Breast epithelium (tissue), 3 donors: ENCODE data around the gene SUSD6.

Experiments
- CTCF ChIP-seq, 3 donors: fragments of 450-650 bp; IDR thresholded peaks; one replicate each; pipeline ENCODE4 v1.5.1; 2016 to 2017; ENCODE audit warnings: antibody characterized with exemption in 3 of 3, mild to moderate bottlenecking in 3 of 3, moderate library complexity in 3 of 3
- POLR2A ChIP-seq: fragments of 450-650 bp; IDR thresholded peaks from one replicate; pipeline ENCODE4 v1.6.1; 2016; ENCODE audit warnings: antibody characterized with exemption, mild to moderate bottlenecking, moderate library complexity
- POLR2AphosphoS5 ChIP-seq, 3 donors: sonication (generic); formaldehyde crosslinking; IDR thresholded peaks; one replicate each; pipeline ENCODE4 v1.6.1; 2017; ENCODE audit warnings: antibody characterized with exemption in 3 of 3

- TF ChIP-seq CTCF (IDR thresholded peaks at IDR 0.05) (no peak), POLR2A (no peak), POLR2AphosphoS5 (IDR thresholded peaks at IDR 0.05) (no peak)
Measured at GRCh38 chr14:69680297-69680696, 68.9 kb downstream of the SUSD6 start.
